ENCODE results near the gene SGTA. TPM values are rescaled to one million over a fixed set of nuclear protein-coding genes. Genes with fewer than 3 reads are reported as not detected.

Gene SGTA
- 50.6 and 54.0 TPM in 2 replicates for total RNA-seq

GRCh38 chr19:2782936-2783780 is at the start of gene SGTA:
Gene SGTA (minus strand): TSS chr19:2783273. CDS start chr19:2769068, 14,205 bp downstream.

GRCh38 chr19:2819540-2820111 is 36.6 kb upstream of the SGTA start, which contains the start of gene ZNF554:
Gene ZNF554 (plus strand): TSS chr19:2819868. CDS start chr19:2820072, 204 bp downstream.

GRCh38 chr19:2785244-2785997 is 2.3 kb upstream of the SGTA start, which contains the start of gene THOP1:
Gene THOP1 (plus strand): TSS chr19:2785503. CDS start chr19:2785663, 160 bp downstream.

GRCh38 chr19:2739602-2740313 is 43.3 kb downstream of the SGTA start, which contains the start of gene SLC39A3:
Gene SLC39A3 (minus strand): TSS chr19:2740017. CDS start chr19:2737257, 2,760 bp downstream.

GRCh38 chr19:2720777-2721569 is 62.1 kb downstream of the SGTA start, which contains the start of gene DIRAS1:
Gene DIRAS1 (minus strand): TSS chr19:2721372. CDS start chr19:2717806, 3,566 bp downstream.

Other genes starting within 250 kb of the SGTA start
- gene GNG7, start 80.6 kb downstream of the SGTA start, total RNA-seq, result 0.36 and 0.65 TPM in 2 replicates
- 2.8 and 4.7 TPM in 2 replicates for gene DIRAS1, start 61.9 kb downstream of the SGTA start, total RNA-seq
- 17.4 and 24.2 TPM in 2 replicates for gene SLC39A3, start 43.3 kb downstream of the SGTA start, total RNA-seq
- 49.7 and 52.7 TPM in 2 replicates for gene THOP1, start 2.2 kb upstream of the SGTA start, total RNA-seq
- 3.8 and 4.4 TPM in 2 replicates for gene ZNF554, start 36.6 kb upstream of the SGTA start, total RNA-seq
- gene ZNF555, start 58.2 kb upstream of the SGTA start, total RNA-seq, result 8.5 and 8.9 TPM in 2 replicates
- 0.12 TPM in 1 of 2 replicates, not detected in the other for gene ZNF556, start 84.1 kb upstream of the SGTA start, total RNA-seq
- gene ZNF57, start 117.7 kb upstream of the SGTA start, total RNA-seq, result 6.3 and 7.9 TPM in 2 replicates
- 2.9 and 5.3 TPM in 2 replicates for gene ZNF77, start 161.7 kb upstream of the SGTA start, total RNA-seq
- 1.1 and 2.3 TPM in 2 replicates for gene TLE6, start 194.3 kb upstream of the SGTA start, total RNA-seq
- gene TLE2, start 246.0 kb upstream of the SGTA start, total RNA-seq, result 2.3 and 3.4 TPM in 2 replicates